HG03460 (cell line): ENCODE results near the gene CLEC4C.
"Not testable (repeated sequence)": the region's sequence is repeated elsewhere in the genome, so short reads cannot be mapped to it uniquely, and the experiment has no call there.

Experiments used
- ATAC-seq: cut with Tn5 transposase; IDR thresholded peaks from one replicate; pipeline ENCODE4 v1.9.1; 2021; ENCODE audit not compliant: unreplicated experiment

CLEC4C gene

DNA sequence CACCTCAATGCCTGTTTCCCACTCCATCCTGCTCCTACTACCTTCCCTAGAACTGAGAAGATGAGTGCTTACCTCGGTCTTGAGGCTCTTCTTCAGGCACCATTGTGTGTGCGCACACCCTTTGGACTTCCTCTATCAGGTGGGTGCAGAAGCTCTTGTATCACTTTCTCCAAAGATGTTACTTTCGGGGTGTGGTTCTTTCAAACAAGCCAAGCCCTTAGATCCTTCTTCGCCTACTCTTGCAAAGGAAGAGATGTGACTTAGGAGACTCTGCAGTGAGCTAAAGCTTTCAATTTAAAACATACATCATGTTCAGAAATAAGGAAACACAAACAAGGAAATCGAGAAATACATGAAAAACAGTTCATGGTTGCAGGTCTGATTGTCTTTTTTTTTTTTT, at the start of gene CLEC4C:
Gene CLEC4C, minus strand, starts transcription at position 130 of the 400 bp plus-strand sequence. Its CDS starts 27 bp downstream, at position 103.
- ATAC-seq = no peak

GRCh38 chr12:7793211-7793610, 46.0 kb upstream of the CLEC4C start:
- no peak for ATAC-seq

- not testable (repeated sequence) for ATAC-seq
These were observed 41.8 kb upstream of the CLEC4C start, which contains the start of gene NANOG for GRCh38 chr12:7788884-7789528. TSS of gene NANOG (plus strand) at chr12:7789402. CDS start at chr12:7789615, 213 bp downstream.

- ATAC-seq = no peak
These were observed 41.1 kb upstream of the CLEC4C start for GRCh38 chr12:7788294-7788660.

- no peak for ATAC-seq
These were observed 40.6 kb upstream of the CLEC4C start for GRCh38 chr12:7787574-7788293.

DNA sequence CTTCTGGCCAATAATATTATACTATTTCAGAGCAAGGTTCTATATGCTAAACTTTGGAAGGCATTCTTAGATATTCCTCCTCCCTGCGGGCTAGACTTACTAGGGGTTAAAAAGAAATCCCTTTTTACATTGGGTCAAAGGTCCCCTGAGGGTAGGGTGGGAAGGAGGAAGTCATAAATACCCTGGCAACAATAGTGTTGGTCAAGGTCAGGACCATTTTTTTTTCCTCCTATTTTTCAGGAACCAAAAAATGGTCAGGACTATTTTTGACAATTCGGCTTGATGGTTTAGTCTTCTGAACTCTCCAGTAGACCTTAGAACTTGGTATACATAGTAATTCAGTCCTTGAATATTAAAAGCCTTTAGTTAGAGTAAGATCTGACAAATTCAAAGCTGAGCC, 37.5 kb upstream of the CLEC4C start:
- no peak for ATAC-seq

DNA sequence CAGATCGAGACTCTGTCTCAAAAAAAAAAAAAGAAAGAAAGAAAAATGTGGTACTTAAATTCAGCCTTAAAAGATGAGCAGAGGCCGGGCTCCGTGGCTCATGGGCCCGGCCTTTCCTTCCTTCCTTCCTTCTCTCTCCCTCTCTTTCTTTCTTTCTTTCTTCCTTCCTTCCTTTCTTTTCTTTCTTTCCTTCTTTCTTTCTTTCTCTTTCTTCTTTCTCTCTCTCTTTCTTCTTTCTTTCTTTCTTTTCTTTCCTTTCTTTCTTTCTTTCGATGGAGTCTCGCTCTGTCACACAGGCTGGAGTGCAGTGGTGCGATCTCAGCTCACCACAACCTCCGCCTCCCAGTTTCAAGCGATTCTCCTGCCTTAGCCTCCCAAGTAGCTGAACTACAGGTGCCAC, 36.3 kb upstream of the CLEC4C start:
- ATAC-seq = not testable (repeated sequence)

DNA sequence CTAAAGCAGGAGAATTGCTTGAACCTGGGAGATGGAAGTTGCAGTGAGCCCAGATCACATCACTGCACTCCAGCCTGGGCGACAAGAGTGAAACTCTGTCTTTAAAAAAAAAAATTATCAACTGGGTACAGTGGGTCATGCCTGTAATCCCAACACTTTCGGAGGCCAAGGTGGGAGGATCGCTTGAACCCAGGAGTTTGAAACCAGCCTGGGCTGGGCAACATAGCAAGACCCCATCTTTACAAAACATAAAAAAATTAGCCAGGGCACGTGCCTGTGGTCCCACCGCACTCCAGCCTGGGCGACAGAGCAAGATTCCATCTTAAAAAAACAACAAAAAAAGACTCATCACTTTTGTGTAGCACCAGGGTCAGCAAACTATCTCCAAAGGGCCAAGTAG, 34.9 kb upstream of the CLEC4C start:
- ATAC-seq = no peak

GRCh38 chr12:7781274-7781673, 34.1 kb upstream of the CLEC4C start:
- no peak for ATAC-seq

DNA sequence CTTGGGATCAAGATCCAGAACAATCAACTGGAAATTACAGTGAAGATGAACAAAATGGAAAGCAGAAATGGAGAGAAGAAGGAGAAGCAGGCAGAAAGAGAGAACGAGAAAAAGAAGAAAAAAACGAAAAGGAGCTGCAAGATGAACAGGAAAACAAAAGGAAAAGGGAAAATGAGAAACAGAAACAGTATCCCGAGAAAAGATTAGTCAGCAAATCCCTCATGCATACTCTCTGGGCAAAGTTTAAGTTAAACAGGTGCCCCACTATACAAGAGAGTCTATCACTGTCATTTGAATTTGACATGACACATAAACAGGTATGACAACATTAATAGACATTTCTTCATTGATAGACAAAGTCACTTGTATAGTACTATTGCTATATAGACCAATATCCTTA, 22.8 kb upstream of the CLEC4C start:
- no peak for ATAC-seq

DNA sequence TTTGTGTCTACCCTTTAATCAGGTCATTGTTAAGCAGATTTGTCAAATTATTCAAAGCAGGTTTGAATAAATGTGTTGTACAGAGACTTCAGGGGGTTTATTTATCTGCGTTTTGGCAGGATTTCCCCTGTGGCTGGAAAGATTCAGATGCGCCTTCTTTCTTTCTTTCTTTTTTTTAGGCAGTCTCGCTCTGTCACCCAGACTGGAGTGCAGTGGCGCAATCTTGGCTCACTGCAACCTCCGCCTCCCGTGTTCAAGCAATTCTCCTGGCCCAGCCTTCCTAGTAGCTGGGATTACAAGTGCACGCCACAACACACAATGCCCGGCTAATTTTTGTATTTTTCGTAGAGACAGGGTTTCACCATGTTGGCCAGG, 11.6 kb upstream of the CLEC4C start:
- ATAC-seq = no peak

- no peak for ATAC-seq
These were observed 9.8 kb upstream of the CLEC4C start for GRCh38 chr12:7756993-7757392.

- ATAC-seq = not testable (repeated sequence)
These were observed 8.5 kb upstream of the CLEC4C start for GRCh38 chr12:7755668-7756067.

DNA sequence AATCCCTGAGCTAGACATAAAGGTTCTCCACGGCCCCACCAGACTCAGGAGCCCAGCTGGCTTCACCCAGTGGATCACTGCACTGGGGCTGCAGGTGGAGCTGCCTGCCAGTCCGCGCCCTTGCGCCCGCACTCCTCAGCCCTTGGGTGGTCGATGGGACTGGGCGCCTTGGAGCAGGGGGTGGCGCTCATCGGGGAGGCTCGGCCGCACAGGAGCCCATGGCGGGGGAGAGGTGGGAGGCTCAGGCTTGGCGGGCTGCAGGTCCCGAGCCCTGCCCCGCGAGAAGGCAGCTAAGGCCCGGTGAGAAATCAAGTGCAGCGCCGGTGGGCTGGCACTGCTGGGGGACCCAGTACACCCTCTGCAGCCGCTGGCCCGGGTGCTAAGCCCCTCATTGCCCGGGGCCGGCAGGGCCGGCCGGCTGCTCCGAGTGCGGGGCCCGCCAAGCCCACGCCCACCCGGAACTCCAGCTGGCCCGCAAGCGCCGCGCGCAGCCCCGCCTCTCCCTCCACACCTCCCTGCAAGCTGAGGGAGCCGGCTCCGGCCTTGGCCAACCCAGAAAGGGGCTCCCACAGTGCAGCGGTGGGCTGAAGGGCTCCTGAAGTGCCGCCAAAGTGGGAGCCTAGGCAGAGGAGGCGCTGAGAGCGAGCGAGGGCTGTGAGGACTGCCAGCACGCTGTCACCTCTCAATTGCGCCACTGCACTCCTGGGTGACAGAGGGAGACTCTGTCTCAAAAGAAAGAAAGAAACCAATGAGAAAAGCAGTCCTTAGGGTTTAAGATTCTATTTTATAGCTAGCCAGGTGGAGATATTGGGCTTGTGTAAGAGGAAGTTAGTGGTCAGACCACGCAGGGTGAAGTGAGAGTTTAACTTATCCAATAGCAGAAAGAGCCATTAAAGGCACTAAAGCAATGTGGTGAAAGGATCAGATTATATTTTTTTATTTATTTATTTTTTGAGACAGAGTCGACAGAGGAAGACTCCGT, 5.1 kb upstream of the CLEC4C start:
- not testable (repeated sequence) for ATAC-seq

- no peak for ATAC-seq
These were observed 4.2 kb upstream of the CLEC4C start for GRCh38 chr12:7751394-7751793.

GRCh38 chr12:7750350-7750749, 3.2 kb upstream of the CLEC4C start:
- ATAC-seq = no peak

GRCh38 chr12:7749442-7749841, 2.3 kb upstream of the CLEC4C start:
- no peak for ATAC-seq

DNA sequence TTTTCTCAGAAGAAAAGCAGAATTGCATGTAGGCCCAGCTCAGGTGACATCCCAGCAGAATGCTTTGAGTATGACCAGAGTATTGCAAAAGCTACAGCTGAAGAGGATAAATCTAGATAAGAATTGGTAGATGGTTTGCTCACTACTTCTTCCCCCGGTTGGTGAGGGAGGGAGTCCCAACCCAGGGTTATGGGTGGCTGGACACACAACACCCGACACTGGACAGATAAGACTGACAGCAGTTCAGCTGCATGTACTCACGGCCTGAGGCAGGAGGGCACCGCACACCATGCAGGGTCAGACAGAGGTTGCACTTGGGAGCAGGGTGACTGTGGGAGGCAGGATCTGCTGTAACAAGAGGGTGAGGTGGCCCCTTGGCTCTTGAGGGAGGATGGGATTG, 1.7 kb upstream of the CLEC4C start:
- no peak for ATAC-seq

DNA sequence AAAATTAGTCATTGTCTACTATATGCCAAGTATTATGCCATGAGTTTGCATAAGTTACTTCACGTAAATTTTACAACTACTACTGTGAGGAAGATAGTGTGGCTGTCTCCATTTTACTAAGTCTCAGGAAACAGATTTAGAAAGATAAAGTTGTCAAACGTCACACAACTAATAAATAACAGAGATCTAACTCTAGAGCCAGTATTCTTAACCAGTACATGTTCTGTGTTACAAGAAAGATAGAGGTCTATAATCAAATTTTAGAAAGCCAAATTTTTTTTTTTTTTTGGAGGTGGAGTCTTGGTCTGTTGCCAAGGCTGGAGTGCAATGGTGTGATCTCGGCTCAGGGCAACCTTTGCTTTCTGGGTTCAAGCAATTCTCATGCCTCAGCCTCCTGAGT, 14.2 kb downstream of the CLEC4C start:
- no peak for ATAC-seq

- ATAC-seq = no peak
These were observed 15.7 kb downstream of the CLEC4C start for GRCh38 chr12:7731486-7731885.

- ATAC-seq = not testable (repeated sequence)
These were observed 16.2 kb downstream of the CLEC4C start for GRCh38 chr12:7730984-7731383.
